Fibroblast of skin of back (primary cell): ENCODE data around the gene REPS1.
"Not testable (repeated sequence)": the region's sequence is repeated elsewhere in the genome, so short reads cannot be mapped to it uniquely, and the experiment has no call there.

Source experiments
- DNase-seq: peaks from one replicate; pipeline ENCODE4 v3.0.0-alpha.2; 2013

The REPS1 gene

DNA sequence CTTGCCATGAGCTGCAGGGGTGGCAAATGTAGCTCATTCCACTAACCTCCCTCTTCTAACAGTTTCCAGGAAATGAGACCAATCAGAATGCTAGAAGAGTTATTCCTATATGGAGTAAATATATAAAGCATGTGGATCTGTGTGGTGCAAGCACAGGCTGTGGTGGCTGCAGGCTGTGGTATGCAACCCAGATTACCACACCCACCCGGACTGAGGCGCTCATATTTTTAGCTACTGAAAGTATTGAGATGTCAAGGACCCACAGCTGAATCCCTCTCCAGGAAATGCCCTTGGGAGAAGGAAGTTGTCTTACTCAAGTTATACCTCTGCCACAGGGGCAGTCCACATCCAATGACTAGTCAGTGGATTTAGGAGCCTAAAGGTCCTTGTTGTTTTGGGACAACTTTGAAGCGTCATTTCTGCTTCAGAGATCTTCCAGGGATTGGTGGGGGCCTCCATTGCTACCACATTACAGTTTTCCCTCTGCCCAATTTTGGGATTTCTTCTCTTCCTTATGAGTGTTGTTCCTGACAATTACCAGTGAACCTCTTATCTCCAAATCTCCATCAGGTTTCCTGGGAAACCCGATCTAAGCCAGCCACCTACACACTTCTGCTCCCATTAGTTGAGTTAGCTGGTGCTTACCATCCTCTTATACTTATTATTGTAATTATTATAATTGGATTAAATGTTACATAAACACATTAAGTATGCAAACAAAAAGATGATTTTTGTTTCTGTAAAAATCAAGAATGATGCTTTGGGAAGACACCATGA, 12.1 kb upstream of the REPS1 start:
- peak; percentile 55 for DNase-seq

DNA sequence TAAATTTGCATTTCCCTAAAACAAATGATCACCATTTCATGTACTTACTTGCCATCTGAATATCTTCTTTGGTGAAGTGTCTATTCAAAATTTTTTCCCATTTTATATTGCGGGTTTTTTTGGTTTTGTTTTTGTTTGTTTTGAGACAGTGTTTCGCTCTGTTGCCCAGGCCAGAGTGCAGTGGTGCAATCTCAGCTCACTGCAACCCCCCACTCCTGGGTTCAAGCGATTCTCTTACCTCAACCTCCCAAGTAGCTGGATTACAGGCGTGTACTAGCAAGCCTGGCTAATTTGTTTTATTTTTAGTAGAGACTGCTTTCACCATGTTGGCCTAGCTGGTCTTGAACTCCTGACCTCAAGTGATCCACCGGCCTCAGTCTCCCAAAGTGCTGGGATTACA, 9.1 kb upstream of the REPS1 start:
- DNase-seq = no peak

- DNase-seq = no peak
Measured at GRCh38 chr6:138996524-138996923, 8.5 kb upstream of the REPS1 start.

- not testable (repeated sequence) for DNase-seq
Measured at GRCh38 chr6:138993410-138993809, 5.4 kb upstream of the REPS1 start.

DNA sequence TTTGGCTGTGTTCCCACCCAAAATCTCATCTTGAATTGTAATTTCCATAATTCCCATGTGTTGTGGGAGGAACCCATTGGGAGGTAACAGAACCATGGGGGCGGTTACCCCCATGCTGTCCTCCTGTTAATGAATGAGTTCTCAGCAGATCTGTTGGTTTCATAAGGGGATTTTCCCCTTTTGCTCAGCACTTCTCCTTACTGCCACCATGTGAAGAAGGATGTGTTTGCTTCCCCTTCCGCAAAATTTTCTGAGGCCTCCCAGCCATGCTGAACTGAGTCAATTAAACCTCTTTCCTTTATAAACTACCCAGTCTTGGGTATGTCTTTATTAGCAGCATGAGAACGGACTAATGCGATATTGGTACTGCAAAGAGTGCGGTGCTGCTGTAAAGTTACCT, 4.9 kb upstream of the REPS1 start:
- DNase-seq = not testable (repeated sequence)

- no peak for DNase-seq
Measured at GRCh38 chr6:138991206-138991605, 3.2 kb upstream of the REPS1 start.

DNA sequence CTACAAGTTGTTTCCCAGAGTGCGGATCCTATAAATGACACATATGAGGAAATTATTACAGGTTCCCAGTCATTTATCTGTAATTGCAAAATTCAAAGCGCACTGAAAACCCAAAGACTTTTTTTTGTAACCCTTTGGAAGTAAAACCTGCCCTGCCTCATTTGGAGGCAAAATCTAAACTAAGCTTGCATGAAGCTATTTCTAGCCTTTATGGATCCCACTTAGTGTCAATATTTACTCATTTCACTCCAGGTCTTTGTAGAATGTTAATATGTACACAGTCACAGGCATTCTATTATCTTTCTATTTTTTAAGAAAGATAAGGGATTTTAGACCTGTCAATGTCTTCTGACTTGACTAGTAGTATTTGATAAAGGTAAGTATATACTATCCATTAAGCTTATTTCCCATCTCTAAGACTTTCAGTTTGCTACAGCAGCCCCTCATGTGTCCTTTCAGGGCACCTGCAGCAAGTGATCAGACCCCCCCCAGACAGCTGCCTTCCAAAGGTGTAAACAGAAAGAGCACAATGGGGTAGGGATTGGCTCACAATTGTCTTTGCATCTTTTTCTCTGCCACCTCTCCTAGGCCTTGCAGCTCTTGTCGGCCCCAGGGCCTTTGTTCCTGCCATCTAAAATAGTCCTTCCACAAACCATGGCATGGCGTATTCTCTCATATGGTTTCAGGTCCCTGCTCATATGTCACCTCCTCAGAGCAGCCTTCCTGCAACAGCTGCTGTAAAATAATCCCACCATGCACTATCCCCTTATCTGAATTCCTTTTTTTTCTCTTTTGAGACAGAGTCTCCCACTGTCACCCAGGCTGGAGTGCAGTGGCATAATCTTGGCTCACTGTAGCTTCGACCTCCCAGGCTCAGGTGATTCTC, 1.3 kb upstream of the REPS1 start:
- no peak for DNase-seq

GRCh38 chr6:138988469-138988834, 399 bp upstream of the REPS1 start:
- DNase-seq = no peak

DNA sequence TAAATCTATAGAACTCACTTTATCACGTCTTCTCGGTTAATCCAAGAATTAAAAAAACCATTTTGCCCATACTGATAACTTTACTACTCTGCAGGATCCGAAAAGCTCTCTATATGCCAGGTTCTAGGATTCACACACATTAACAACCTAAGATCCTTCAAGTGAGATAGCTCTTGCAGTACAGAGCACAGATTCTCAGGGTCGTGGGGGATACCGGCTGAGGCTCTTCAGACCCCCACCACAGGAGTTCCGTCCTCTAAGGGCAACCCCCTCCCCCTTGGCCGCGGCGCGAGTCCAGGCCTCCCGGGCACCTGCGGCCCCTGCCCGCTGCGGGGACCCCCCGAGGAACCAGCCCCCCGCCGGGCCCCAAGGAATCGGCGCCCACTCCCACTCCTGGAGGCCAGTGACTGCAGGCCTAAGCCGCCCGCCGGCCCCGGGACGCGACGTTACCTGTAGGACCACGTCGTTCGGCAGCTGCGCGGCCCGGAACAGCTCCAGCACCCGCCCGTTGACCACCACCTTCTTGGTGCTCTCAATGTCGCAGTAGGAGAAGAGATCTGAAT, 892 bp downstream of the REPS1 start:
- no peak for DNase-seq

- peak; percentile 15 for DNase-seq
Measured at GRCh38 chr6:138986578-138986977, 1.5 kb downstream of the REPS1 start.

DNA sequence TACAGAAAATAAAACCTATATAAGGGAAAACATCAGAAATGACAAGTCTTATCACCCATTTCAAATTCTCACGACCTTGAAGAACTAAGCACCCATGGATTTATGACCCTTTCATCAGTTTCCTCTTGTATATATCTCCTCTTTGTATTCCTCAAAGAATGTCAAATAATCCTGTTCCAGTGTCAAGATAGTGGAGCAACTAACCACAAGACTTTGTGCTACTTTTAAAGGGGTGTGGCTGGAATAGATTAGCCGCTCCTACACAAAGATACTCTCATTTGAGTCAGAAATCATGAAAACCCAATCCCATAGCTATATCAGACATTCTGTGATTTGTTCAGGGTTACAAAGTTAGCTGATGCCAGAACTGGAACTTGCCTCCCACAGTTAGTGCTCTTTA, 6.6 kb downstream of the REPS1 start:
- no peak for DNase-seq

DNA sequence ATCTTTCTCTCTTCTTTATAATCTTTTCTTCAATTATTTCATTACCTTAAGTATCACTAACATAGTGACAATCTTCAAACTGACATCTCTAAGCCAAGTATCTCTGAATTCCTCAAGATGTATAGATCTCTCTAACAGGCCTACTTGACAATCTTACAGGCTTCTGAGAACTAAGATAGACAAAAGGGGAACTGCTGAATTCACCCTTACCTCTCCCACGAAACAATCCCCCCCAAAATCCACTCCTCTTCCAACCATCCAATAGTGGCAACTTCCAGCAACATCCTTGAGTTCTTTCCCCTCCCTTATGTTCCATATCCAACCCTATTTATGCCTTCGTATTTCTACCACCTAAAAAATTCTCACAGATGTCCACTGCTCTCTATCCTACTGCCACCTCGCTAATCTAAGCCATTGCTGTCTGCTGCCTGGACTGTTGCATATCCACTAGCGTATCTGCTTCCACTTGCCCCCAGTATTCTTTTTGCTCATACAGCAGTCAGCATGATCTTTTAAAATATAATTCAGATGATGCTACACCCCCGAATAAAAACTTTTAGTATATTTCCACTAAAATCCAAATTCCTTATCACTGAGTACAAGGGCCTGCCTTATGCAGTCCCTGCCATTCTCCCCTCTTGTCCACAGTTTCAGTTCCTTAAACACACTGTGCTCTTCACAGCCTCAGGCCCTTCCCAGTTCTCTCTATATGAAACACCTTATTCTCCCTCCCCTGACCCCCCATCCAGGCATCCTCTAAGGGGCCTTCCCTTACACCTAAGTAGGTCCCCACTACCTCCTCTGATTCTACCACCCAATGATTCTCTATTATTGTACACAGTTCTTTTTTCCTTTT, 8.0 kb downstream of the REPS1 start:
- no peak for DNase-seq

GRCh38 chr6:138979365-138979764, 8.7 kb downstream of the REPS1 start:
- DNase-seq = peak; percentile 40

DNA sequence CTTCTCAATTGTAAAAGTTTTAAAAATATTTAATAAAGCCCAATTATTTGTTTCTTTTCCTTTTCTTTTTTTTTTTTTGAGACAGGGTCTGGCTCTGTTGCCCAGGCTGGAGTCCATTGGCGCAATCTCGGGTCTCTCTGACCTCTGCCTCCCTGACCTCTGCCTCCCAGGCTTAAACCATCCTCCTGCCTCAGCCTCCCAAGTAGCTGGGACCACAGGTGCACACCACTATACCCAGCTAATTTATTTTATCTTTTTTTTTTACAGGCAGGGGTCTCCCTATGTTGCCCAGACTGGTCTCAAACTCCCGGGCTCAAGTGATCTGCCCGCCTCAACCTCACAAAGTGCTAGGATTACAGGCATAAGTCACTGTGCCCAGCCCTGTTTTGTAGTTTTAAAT, 9.8 kb downstream of the REPS1 start:
- no peak for DNase-seq

DNA sequence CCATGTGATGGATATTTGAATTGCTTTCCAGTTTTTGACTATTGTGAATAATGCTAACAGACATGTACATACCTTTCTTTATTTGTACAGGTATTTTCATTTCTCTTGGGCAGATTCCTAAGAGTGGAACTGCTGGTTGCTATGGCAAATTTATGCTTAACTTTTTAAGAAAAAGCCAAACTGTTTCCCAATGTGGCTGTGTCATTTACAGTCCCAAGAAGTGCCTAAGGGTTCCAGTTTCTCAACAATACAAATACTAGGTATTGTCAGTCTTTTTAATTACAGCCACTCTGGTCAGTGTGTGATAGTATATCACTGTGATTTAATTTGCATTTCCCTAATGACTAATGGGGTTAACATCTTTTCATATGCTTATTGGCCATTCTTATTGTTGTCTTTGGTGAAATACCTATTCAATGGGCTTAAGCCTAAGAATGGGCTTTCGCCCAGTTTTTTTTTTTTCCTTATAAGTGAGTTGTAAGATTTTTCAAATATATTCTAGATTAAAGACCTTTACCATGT, 10.3 kb downstream of the REPS1 start:
- no peak for DNase-seq

- no peak for DNase-seq
Measured at GRCh38 chr6:138977242-138977641, 10.8 kb downstream of the REPS1 start.

GRCh38 chr6:138975815-138976214, 12.2 kb downstream of the REPS1 start:
- no peak for DNase-seq

GRCh38 chr6:138973466-138974153, 14.4 kb downstream of the REPS1 start:
- DNase-seq = peak; percentile 82

- DNase-seq = peak; percentile 32
Measured at GRCh38 chr6:138972226-138972665, 15.8 kb downstream of the REPS1 start.

DNA sequence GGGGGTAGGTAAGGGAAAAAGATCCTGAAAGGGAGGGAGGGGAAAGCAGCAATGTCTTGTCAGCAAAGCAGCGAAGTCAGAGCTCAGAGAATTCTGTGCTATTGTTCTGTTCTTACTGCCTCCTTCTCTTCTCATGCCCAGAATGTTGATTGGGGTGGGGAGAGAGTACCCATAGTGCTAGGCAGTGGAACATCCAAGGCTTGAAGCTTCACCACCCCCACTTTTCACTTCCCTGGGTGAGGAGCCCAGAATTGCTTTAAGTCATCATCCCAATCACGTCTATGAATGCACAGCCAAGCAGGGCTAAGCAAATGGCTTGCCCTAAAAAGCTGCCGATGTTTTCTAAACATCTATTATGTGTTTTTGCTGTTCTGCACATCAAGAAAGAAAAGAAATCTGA, 16.5 kb downstream of the REPS1 start:
- DNase-seq = no peak

- DNase-seq = peak; percentile 94
Measured at GRCh38 chr6:138970856-138971425, 17.1 kb downstream of the REPS1 start.
